HG03095 (cell line): Measurements from ENCODE around the gene SWI5.
A peak's percentile ranks its signal among the peaks of the same experiment; 100 is the strongest.
"Not testable (repeated sequence)": the region's sequence is repeated elsewhere in the genome, so short reads cannot be mapped to it uniquely, and the experiment has no call there.

Experiments used
- ATAC-seq: cut with Tn5 transposase; IDR thresholded peaks from one replicate; pipeline ENCODE4 v1.9.1; 2021; ENCODE audit warnings: moderate library complexity; ENCODE audit not compliant: unreplicated experiment

Gene SWI5

DNA sequence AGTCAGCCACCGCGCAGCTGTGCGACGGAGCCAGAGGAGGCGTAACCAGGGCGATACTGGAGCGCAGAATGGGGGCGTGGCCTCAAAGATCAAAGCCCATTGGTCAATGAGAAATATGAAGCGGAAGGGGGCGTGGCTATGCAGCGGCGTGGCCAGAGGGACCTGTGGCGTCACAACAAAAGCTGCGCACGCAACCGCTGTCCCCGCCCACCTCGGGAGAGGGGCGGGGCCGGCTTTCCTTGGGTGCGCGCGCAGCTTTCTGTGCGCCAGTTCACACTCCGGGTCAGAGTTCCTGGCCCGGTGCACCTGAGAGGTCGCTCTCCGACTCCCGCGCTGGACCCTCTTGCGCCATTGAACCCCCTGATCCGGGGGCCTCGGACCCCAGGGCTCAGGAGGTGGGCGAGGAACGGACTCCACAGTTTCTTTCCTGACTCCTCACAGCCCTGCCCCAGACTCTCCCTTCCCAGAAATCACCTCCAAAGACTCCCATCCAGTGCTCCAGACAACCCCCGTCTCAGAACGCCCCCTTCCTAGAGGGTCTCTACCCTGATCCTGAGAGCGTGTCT lies at the start of gene SWI5:
TSS of gene SWI5 (plus strand) at position 269 of the 566 bp plus-strand sequence.
- peak; percentile 88 for ATAC-seq

DNA sequence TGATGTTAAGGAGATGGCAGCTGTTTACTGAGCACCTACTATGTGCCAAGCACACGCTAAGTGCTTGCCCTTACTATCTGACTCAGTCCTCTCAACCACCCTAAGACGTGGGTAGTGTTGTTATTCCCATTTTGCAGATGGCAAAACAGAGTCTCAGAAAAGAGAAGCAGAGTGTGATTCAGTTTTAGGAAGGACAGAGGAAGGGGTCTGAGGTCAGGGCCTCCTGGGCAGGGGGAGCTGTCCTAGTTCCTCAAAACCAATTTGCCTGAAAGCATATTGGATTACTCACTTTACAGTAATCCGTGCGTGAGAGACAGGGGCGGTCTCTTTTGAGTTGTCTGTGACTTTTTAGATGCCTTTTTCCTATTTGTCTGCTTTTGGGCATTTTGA lies 49.7 kb upstream of the SWI5 start:
- ATAC-seq, result no peak

DNA sequence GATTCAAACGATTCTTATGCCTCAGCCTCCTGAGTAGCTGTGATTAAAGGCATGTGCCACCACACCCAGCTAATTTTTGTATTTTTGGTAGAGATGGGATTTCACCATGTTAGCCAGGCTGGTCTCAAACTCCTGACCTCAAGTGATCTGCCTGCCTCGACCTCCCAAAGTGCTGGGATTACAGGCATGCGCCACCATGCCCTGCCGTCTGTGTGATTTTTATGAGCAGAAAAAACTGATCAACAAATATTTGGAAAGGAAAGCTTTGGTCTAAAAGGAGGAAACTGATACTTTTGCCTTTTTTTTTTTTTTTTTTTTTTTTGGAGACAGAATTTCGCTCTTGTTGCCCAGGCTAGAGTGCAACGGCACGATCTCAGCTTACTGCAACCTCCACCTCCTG lies 45.2 kb upstream of the SWI5 start:
- ATAC-seq, result not testable (repeated sequence)

- ATAC-seq, result no peak
Measured at GRCh38 chr9:128231638-128232527, 44.2 kb upstream of the SWI5 start.

DNA sequence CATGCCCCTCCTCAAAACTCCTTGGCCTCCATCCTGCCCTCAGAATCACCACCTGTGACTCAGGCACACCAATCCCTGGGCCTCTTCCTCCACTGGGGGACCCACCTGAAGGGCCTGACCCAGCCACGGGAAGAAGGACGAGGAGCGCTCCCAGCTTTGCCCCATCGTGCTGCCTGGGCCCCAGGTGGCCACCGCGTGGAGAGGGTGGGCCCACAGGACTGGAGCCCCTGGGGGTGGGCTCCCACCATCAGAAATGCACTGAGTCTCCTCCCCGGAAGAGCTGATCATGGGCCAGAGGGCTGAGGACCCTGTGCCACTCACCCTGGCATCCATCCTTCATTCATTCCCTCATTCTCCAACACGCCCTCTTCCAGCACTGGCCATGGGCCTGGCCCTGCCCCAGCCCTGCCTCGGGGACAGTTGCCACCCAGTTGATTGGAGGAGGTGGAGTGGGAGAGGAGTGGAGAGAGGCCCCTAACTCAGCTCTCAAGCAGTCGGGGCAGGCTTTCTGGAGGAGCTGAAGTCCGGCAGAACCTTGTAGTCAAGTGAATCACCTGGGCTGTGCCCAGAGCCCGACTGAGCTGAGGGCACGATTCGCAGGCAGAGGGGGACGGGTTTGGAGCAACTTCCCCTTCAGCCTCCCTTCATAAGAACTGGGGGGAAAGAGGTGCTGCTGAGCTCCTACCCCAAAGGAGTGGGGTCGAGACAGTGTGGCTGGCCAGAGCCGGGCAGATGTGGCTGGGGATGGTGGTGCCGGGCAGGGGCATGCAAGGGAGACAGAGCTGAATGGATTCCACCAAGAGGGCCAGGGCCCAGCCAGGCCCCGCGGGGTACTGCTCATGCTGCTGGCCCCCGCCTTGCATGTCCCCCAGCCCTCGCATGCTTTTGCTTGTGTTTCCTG lies 43.3 kb upstream of the SWI5 start:
- no peak for ATAC-seq

DNA sequence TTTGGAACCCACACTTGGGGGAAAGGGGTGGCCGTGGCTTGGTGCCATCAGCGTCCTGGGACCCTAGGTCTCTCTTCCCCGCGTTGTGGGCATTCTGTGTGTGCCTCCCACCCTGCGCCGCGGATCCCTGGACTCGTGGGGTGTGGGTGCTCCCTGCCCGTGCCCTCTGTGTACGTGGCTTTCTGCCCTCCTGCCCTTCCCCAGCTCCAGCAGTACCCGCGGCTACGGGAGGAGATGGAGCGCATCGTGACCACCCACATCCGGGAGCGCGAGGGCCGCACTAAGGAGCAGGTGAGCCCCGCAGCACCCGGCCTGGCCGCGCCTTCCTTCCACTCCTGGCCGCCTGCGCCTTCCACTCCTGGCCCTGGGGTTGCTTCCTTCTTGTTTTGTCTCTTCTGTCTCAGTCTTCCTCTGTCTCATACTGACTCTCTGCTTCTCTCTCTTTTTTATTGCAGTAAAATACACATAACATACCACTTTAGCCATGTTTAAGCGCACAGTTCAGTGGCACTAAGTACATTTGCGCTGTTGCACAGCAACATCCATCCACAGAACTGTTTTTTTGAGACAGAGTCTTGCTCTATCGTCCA lies 42.2 kb upstream of the SWI5 start:
- ATAC-seq, result no peak

DNA sequence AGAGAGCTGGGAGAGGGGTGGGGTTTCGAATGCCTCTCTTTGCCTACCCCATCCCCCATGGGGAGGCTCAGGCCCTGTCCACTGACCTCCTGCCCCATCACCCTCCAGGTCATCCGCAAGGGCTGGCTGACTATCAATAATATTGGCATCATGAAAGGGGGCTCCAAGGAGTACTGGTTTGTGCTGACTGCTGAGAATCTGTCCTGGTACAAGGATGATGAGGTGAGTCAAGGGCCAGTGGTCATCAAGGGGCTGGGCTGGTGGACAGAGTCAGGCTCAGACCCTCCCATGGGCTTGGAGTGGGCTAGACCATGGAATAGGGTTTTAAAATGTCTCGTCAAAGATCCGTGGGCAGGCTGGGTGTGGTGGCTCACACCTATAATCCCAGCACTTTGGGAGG lies 34.0 kb upstream of the SWI5 start:
- no peak for ATAC-seq

DNA sequence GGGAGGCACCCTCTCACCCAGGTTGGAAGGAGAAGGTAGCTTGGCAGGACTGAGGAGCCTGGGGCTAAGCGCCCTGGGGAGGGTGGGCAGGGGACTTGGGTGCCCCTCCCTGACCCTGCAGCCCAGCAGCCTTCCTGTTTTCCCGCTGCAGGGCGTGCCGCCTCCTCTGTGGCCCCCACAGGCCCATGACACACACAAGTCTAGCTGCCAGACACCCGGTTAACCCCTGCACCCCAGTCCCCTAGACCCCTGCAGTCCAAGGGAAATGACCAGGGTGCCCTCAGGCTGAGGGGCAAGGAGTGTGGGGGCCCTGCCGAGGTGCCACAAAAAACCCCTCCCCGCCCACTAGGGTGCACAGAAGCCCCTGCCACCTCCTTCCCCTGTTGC lies 33.3 kb upstream of the SWI5 start:
- ATAC-seq, result no peak

GRCh38 chr9:128243215-128244018 lies 32.7 kb upstream of the SWI5 start:
- no peak for ATAC-seq

GRCh38 chr9:128244091-128244836 lies 31.8 kb upstream of the SWI5 start:
- no peak for ATAC-seq

DNA sequence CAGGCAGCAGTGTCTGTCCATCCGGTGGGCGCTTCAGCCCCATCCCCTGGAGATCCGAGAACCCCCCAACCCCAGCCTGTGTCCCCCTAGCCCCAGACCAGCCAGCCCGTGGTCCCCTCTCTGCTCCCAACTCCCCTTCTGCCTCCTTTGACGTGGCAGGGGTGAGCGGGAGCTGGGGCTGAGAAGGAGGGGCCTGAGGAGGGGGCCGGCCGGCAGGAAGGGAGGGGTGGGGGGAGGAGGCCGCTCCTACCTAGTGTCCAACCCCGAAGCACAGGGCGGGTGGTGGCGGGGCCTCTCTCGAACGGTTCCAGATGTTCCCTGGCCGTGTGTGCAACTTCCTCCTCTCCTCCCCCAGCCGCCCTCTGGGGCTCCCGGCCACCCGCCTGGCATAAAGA lies 31.2 kb upstream of the SWI5 start:
- ATAC-seq, result no peak

DNA sequence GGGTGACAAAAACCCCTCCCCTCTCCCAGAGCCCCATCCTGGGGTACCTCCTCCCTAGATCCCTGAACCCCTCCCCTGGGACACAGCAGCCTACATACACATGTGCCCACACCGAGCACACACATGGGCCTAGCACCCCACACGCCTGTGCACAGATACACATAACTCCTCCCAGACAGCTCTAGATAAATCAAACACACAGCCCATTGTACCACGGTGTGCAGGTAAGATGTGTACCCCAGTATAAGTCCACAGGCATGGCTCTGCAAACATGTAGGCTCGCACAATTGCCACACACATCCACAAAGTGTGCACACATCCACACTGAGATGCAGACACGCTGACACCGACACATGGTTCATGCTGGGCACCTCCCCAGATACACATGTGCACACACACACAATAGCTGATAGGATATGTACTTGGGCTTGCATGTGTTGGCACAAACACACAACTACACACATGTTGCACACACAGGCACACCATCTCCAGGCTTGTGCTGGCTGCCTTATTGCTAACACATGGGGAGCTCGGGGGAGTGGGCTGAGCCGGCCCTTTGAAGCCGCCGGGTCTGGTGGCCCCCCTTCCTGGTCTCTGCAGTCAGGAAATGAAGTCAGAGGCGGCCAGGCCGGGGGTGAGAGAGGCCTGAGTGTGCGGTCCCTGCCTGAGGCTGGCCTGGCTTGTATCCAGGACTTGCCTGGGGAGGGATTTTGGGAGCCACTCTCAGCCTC lies 30.5 kb upstream of the SWI5 start:
- ATAC-seq, result no peak

- ATAC-seq, result no peak
Measured at GRCh38 chr9:128246471-128246870, 29.6 kb upstream of the SWI5 start.

DNA sequence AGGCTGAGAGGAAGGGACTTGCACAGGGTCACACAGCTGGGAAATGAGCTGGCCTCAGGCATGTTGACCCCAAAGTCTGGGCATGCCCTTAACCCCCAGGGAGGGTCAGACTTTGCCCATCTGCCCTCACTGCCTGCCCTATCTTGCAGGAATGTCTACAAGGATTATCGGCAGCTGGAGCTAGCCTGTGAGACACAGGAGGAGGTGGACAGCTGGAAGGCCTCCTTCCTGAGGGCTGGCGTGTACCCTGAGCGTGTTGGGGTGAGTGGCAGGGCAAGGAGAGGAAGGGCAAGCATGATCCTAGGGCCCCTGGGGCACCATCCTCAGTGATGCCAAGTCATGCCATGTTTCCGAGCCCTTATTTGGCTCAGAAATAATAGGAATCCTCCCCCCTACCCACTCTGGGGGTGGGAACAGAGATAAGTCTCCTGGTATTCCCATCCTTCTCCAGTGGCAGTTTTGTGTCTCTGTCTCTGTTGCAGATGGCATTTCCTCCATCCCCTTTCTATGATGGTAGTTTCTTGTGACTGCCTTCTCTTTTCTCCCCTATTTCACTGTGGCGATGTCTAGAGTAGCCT lies 28.8 kb upstream of the SWI5 start:
- no peak for ATAC-seq

- no peak for ATAC-seq
Measured at GRCh38 chr9:128249558-128249907, 26.5 kb upstream of the SWI5 start.

DNA sequence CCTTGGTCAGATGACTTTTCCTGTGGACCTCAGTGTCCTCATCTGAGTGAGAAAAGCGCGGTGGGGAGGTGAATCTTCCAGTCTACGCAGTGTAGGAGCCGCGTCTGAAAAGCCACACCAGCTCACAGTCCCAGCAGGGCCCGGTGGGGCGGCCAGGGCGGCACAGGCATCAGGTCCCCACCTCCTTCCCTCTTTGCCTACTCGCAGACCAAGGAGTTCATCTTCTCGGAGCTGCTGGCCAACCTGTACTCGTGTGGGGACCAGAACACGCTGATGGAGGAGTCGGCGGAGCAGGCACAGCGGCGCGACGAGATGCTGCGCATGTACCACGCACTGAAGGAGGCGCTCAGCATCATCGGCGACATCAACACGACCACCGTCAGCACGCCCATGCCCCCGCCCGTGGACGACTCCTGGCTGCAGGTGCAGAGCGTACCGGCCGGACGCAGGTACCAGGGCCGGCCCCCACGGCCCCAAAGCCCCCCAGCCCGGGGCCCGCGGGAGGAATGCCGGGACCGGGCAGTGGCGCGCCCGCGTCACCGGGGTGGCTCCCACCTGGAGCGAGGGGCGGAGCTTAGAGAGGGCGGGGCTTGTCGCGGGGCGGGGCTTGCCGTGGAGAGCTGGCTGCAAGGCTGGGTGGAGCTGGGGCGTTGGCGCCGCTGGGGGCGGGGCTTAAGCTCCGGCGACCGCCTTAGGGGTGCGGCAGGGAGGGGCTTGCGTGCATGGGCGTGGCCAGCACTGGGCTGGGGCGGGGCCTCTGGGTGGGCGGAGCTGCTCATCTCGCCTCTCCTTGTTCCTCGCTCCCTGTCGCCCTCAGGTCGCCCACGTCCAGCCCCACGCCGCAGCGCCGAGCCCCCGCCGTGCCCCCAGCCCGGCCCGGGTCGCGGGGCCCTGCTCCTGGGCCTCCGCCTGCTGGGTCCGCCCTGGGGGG lies 25.9 kb upstream of the SWI5 start:
- peak; percentile 78 for ATAC-seq

DNA sequence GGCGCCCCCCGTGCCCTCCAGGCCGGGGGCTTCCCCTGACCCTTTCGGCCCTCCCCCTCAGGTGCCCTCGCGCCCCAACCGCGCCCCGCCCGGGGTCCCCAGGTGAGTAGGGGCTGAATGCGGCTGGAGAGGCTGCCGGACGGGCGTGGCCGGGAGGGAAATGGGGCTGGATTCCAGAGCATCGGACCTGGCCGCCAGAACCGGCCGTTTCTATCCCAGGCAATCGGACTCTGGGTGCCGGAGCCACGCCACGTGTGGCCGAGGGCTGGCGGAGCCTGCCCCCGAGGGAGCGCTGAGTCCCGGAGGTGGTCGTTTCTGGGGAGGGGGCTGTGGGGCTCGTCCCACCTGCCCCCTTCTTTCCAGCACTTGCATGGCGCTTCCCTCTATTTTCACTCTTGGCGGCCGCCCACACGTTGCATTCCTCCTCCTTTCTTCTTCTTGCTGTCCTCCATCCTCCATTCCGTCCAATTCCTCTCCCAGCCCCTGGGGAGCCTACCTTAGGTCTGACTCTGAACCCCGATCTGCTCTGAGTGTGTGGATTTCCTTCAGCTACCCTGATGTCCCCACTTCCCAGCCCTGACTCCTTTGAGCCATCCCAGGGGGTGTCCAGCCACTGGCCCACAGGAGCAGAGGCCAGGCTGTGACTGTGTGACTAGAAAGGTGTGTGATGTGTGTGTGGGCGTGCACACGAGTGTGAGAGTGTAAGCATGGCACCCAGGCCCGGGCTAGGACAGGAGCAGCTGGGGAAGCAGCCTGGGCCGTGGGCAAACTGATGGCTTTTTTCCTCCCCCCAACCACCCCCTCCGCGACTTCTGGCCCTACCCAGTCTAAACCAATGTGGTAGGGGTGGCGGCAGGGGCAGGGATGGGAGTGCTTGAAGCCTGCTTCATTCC lies 25.0 kb upstream of the SWI5 start:
- ATAC-seq, result no peak
